Fibroblast of lung (primary cell): ENCODE results near the gene TECPR2. TPM values are rescaled to one million over a fixed set of nuclear protein-coding genes. Genes with fewer than 3 reads are reported as not detected.
"Not testable (repeated sequence)": the region's sequence is repeated elsewhere in the genome, so short reads cannot be mapped to it uniquely, and the experiment has no call there.

Source experiments
- DNase-seq, 2 donors: peaks; one replicate each; pipeline versions ENCODE4 v3.0.0 to v3.0.0-alpha.2; 2010; ENCODE audit warnings: low read depth in 2 of 2
- H2AFZ ChIP-seq: 2 replicates; pipeline ENCODE4 v1.5.1; 2012; ENCODE audit warnings: low read length, control low read depth, inconsistent platforms
- H3K27ac ChIP-seq: 2 replicates; pipeline ENCODE4 v1.5.1; 2011; ENCODE audit warnings: low read length, control low read depth; ENCODE audit not compliant: insufficient read depth
- H3K27me3 ChIP-seq: 2 replicates; pipeline ENCODE4 v1.5.1; 2011; ENCODE audit warnings: mild to moderate bottlenecking, low read length; ENCODE audit not compliant: control insufficient read depth, insufficient read depth
- H3K36me3 ChIP-seq: 2 replicates; pipeline ENCODE4 v1.5.1; 2011; ENCODE audit warnings: low read length; ENCODE audit not compliant: control insufficient read depth, insufficient read depth
- H3K4me1 ChIP-seq: 2 replicates; pipeline ENCODE4 v1.5.1; 2011; ENCODE audit warnings: low read length; ENCODE audit not compliant: control insufficient read depth, insufficient read depth; ENCODE audit errors: extremely low read depth
- H3K4me2 ChIP-seq: 2 replicates; pipeline ENCODE4 v1.5.1; 2011; ENCODE audit warnings: low read length, control low read depth; ENCODE audit not compliant: insufficient read depth; ENCODE audit errors: extremely low read depth
- H3K4me3 ChIP-seq, 4 experiments: fragments of 200-600 bp in 1 of 4; sonication (generic) in 1 of 4; replicated peaks in 1 of 4; 2 replicates each; pipeline ENCODE4 v1.5.1; 2011 to 2016; ENCODE audit warnings: low read length in 4 of 4, low read depth in 3 of 4, mild to moderate bottlenecking in 3 of 4, control low read depth in 2 of 4, inconsistent platforms in 1 of 4, mixed read lengths in 1 of 4; ENCODE audit not compliant: insufficient read depth in 1 of 4; ENCODE audit errors: control extremely low read depth in 1 of 4
- H3K79me2 ChIP-seq: 2 replicates; pipeline ENCODE4 v1.5.1; 2012; ENCODE audit warnings: mild to moderate bottlenecking, low read length, inconsistent platforms; ENCODE audit not compliant: control insufficient read depth, insufficient read depth
- H3K9ac ChIP-seq: 2 replicates; pipeline ENCODE4 v1.5.1; 2011; ENCODE audit warnings: mild to moderate bottlenecking, low read length, control low read depth; ENCODE audit not compliant: insufficient read depth
- H3K9me3 ChIP-seq: 2 replicates; pipeline ENCODE4 v1.5.1; 2012; ENCODE audit warnings: low read depth, low read length; ENCODE audit not compliant: control insufficient read depth, insufficient read depth
- H4K20me1 ChIP-seq: 2 replicates; pipeline ENCODE4 v1.5.1; 2011; ENCODE audit warnings: low read length; ENCODE audit not compliant: control insufficient read depth, insufficient read depth; ENCODE audit errors: extremely low read depth
- CTCF ChIP-seq, 2 donors: IDR thresholded peaks in 1 of 2; conservative IDR thresholded peaks in 1 of 2; 1 replicate in 1 of 2; 2 replicates in 1 of 2; pipeline ENCODE4 v1.5.1; 2011 to 2012; ENCODE audit warnings: low read length in 2 of 2, control low read depth in 1 of 2, inconsistent platforms in 1 of 2, low read depth in 1 of 2, mild to moderate bottlenecking in 1 of 2
- EZH2 ChIP-seq: IDR thresholded peaks from 2 replicates; pipeline ENCODE4 v1.5.1; 2012; ENCODE audit warnings: low read length, control low read depth, mild to moderate bottlenecking; ENCODE audit errors: missing control alignments
- polyA plus RNA-seq, 2 donors: library from polyadenylated mRNA; depleted of rRNA in 1 of 2; stranded (reverse) in 1 of 2; unstranded in 1 of 2; fragments of >200 nt; gene quantifications; 2 replicates each; pipeline ENCODE4 v1.2.1, GENCODE V29; 2011 to 2012; ENCODE audit warnings: missing spikeins in 1 of 2
- total RNA-seq: library from RNA; depleted of rRNA; stranded (reverse); fragments of >200 nt; gene quantifications from 2 replicates; pipeline ENCODE4 v1.2.1, GENCODE V29; 2014

Gene TECPR2
- total and polyA plus RNA-seq, 2 donors (not counting 1 experiment from before 2014, with no cell fraction given): 9.2 to 17.8 TPM

GRCh38 chr14:102517392-102518062, 154.8 kb downstream of the TECPR2 start:
- Histone ChIP-seq H3K4me1 (no peaks in the 10 kb centered on the region), H2AFZ (peak overlapping the region; percentile 75), H3K4me2 (peak overlapping the region; percentile 75), H3K4me3 (peak overlapping the region in 3 of 4 experiments; percentile 47 to 63 (median 48)), H3K9me3 (no peaks in the 10 kb centered on the region), H3K36me3 (no peaks in the 10 kb centered on the region), H3K79me2 (no peaks in the 10 kb centered on the region), H4K20me1 (no peaks in the 10 kb centered on the region), H3K27ac (peak overlapping the region; percentile 27), H3K9ac (peak overlapping the region; percentile 66), H3K27me3 (no peaks in the 10 kb centered on the region)
- no peak for DNase-seq
- TF ChIP-seq EZH2 (no peak), CTCF (conservative IDR thresholded peaks at IDR 0.05 in 1 of 2, IDR thresholded peaks at IDR 0.05 in 1 of 2; ENCODE audit: low read depth in 1 of 2, low read length in 2 of 2) (no peak)

- no peak for DNase-seq
- Histone ChIP-seq H3K4me3 (no peak overlapping the region), H3K9me3 (no peaks in the 10 kb centered on the region), H2AFZ (no peak overlapping the region), H3K36me3 (no peaks in the 10 kb centered on the region), H4K20me1 (no peaks in the 10 kb centered on the region), H3K27ac (no peak overlapping the region), H3K4me1 (no peaks in the 10 kb centered on the region), H3K9ac (no peak overlapping the region), H3K27me3 (no peaks in the 10 kb centered on the region), H3K79me2 (no peaks in the 10 kb centered on the region), H3K4me2 (no peak overlapping the region)
- no peak for TF ChIP-seq CTCF (conservative IDR thresholded peaks at IDR 0.05 in 1 of 2, IDR thresholded peaks at IDR 0.05 in 1 of 2; ENCODE audit: low read depth in 1 of 2, low read length in 2 of 2)
- TF ChIP-seq EZH2: no peak
Observed at GRCh38 chr14:102518063-102518648, 155.4 kb downstream of the TECPR2 start.

GRCh38 chr14:102519709-102520108, 157.0 kb downstream of the TECPR2 start:
- not testable (repeated sequence) for H3K9me3 ChIP-seq, H3K4me2 ChIP-seq, H3K27me3 ChIP-seq, DNase-seq, H3K27ac ChIP-seq, H3K9ac ChIP-seq, H3K36me3 ChIP-seq, H3K79me2 ChIP-seq, H3K4me3 ChIP-seq, H3K4me1 ChIP-seq, H4K20me1 ChIP-seq, H2AFZ ChIP-seq
